ENCODE measurements around the gene STXBP6.
"Not testable (repeated sequence)": the region's sequence is repeated elsewhere in the genome, so short reads cannot be mapped to it uniquely, and the experiment has no call there.

Gene STXBP6

GRCh38 chr14:24837280-24838046, 212.5 kb downstream of the STXBP6 start:
- peak; percentile 78 for DNase-seq (ENCODE audit: low read depth, low spot score)

GRCh38 chr14:24836324-24836723, 213.6 kb downstream of the STXBP6 start:
- in situ Hi-C loops (cut with HindIII; ENCODE audit: low sequenced_read_pairs); DNase-seq (ENCODE audit: low read depth, low spot score); H3K4me3 ChIP-seq (ENCODE audit: low read depth, low read length): not testable (repeated sequence)

More at GRCh38 chr14:24837280-24838046, 212.5 kb downstream of the STXBP6 start:
- no peak for TF ChIP-seq CTCF (IDR thresholded peaks at IDR 0.05; ENCODE audit: low read depth, low read length)
- H3K4me3 ChIP-seq (ENCODE audit: low read depth, low read length), result no peak overlapping the region
- in situ Hi-C loops (cut with HindIII; ENCODE audit: low sequenced_read_pairs), result no loop called here

- in situ Hi-C loops (cut with HindIII; ENCODE audit: low sequenced_read_pairs), result no loop called here
- no peak for DNase-seq (ENCODE audit: low read depth, low spot score)
- TF ChIP-seq CTCF (IDR thresholded peaks at IDR 0.05; ENCODE audit: low read depth, low read length), result no peak
- no peak overlapping the region for H3K4me3 ChIP-seq (ENCODE audit: low read depth, low read length)
These were observed 215.0 kb downstream of the STXBP6 start for GRCh38 chr14:24834956-24835355.

GRCh38 chr14:24833385-24833784, 216.6 kb downstream of the STXBP6 start:
- no peak for DNase-seq (ENCODE audit: low read depth, low spot score)
- in situ Hi-C loops (cut with HindIII; ENCODE audit: low sequenced_read_pairs), result no loop called here
- TF ChIP-seq CTCF (IDR thresholded peaks at IDR 0.05; ENCODE audit: low read depth, low read length), result no peak
- no peak overlapping the region for H3K4me3 ChIP-seq (ENCODE audit: low read depth, low read length)

- H3K4me3 ChIP-seq (ENCODE audit: low read depth, low read length), result no peak overlapping the region
- DNase-seq (ENCODE audit: low read depth, low spot score), result no peak
- in situ Hi-C loops (cut with HindIII; ENCODE audit: low sequenced_read_pairs), result no loop called here
- TF ChIP-seq CTCF (IDR thresholded peaks at IDR 0.05; ENCODE audit: low read depth, low read length), result no peak
These were observed 218.3 kb downstream of the STXBP6 start for GRCh38 chr14:24831677-24832076.

- no peak overlapping the region for H3K4me3 ChIP-seq (ENCODE audit: low read depth, low read length)
- no peak for DNase-seq (ENCODE audit: low read depth, low spot score)
- in situ Hi-C loops (cut with HindIII; ENCODE audit: low sequenced_read_pairs), result no loop called here
- TF ChIP-seq CTCF (IDR thresholded peaks at IDR 0.05; ENCODE audit: low read depth, low read length), result no peak
These were observed 220.1 kb downstream of the STXBP6 start for GRCh38 chr14:24829862-24830261.

GRCh38 chr14:24828486-24828885, 221.5 kb downstream of the STXBP6 start:
- TF ChIP-seq CTCF (IDR thresholded peaks at IDR 0.05; ENCODE audit: low read depth, low read length), result no peak
- H3K4me3 ChIP-seq (ENCODE audit: low read depth, low read length), result no peak overlapping the region
- no peak for DNase-seq (ENCODE audit: low read depth, low spot score)
- in situ Hi-C loops (cut with HindIII; ENCODE audit: low sequenced_read_pairs), result no loop called here

Data from astrocyte of the spinal cord (primary cell).